ENCODE results near the gene CDH13.

The CDH13 gene

GRCh38 chr16:83743241-83743640, 1116.5 kb downstream of the CDH13 start:
- DNase-seq, result no peak

- DNase-seq, result no peak
Observed at GRCh38 chr16:83743720-83744119, 1117.0 kb downstream of the CDH13 start.

GRCh38 chr16:83744441-83744981, 1117.7 kb downstream of the CDH13 start:
- DNase-seq, result no peak

- DNase-seq, result no peak
Observed at GRCh38 chr16:83746611-83747010, 1119.8 kb downstream of the CDH13 start.

GRCh38 chr16:83747936-83748335, 1121.2 kb downstream of the CDH13 start:
- DNase-seq, result no peak

GRCh38 chr16:83755391-83755790, 1128.6 kb downstream of the CDH13 start:
- no peak for DNase-seq

GRCh38 chr16:83762141-83762991, 1135.6 kb downstream of the CDH13 start:
- DNase-seq, result no peak

- DNase-seq, result no peak
Observed at GRCh38 chr16:83762992-83763358, 1136.2 kb downstream of the CDH13 start.

GRCh38 chr16:83768986-83769385, 1142.2 kb downstream of the CDH13 start:
- DNase-seq, result no peak

- no peak for DNase-seq
Observed at GRCh38 chr16:83769397-83770008, 1142.7 kb downstream of the CDH13 start.

- no peak for DNase-seq
Observed at GRCh38 chr16:83771306-83771942, 1144.7 kb downstream of the CDH13 start.

GRCh38 chr16:83772806-83773205, 1146.0 kb downstream of the CDH13 start:
- DNase-seq, result no peak

GRCh38 chr16:83774066-83774465, 1147.3 kb downstream of the CDH13 start:
- no peak for DNase-seq

- no peak for DNase-seq
Observed at GRCh38 chr16:83776944-83777343, 1150.2 kb downstream of the CDH13 start.

GRCh38 chr16:83779886-83780285, 1153.1 kb downstream of the CDH13 start:
- DNase-seq, result no peak

- DNase-seq, result no peak
Observed at GRCh38 chr16:83785455-83785854, 1158.7 kb downstream of the CDH13 start.

- DNase-seq, result no peak
Observed at GRCh38 chr16:83789642-83790401, 1163.1 kb downstream of the CDH13 start.

GRCh38 chr16:83791916-83792315, 1165.1 kb downstream of the CDH13 start:
- DNase-seq, result no peak

- DNase-seq, result no peak
Observed at GRCh38 chr16:83792391-83792790, 1165.6 kb downstream of the CDH13 start.

- DNase-seq, result no peak
Observed at GRCh38 chr16:83793179-83793578, 1166.4 kb downstream of the CDH13 start.

GRCh38 chr16:83794860-83795554, 1168.2 kb downstream of the CDH13 start:
- no peak for DNase-seq

- DNase-seq, result no peak
Observed at GRCh38 chr16:83797013-83797412, 1170.2 kb downstream of the CDH13 start.
